ENCODE data around the gene PSPH.
A peak's percentile ranks its signal among the peaks of the same experiment; 100 is the strongest.
"Not testable (repeated sequence)": the region's sequence is repeated elsewhere in the genome, so short reads cannot be mapped to it uniquely, and the experiment has no call there.

Gene PSPH

GRCh38 chr7:56051339-56052191 is at the start of gene PSPH, which contains the start of gene CCT6A:
Gene PSPH, minus strand, starts transcription at chr7:56051444. Its CDS starts 30,232 bp downstream, at chr7:56021212.
Gene CCT6A, plus strand, starts transcription at chr7:56051765. Its CDS starts 84 bp downstream, at chr7:56051849.
- peak; percentile 93 to 94 for DNase-seq

- DNase-seq = no peak
Measured at GRCh38 chr7:56099653-56100052, 48.4 kb upstream of the PSPH start.

GRCh38 chr7:56098187-56099008 is 47.2 kb upstream of the PSPH start:
- DNase-seq = not testable (repeated sequence)

GRCh38 chr7:56097700-56098099 is 46.5 kb upstream of the PSPH start:
- DNase-seq = no peak

- no peak for DNase-seq
Measured at GRCh38 chr7:56092789-56093531, 41.7 kb upstream of the PSPH start, which contains the start of gene PHKG1. Gene PHKG1, minus strand, starts transcription at chr7:56092952. Its CDS starts 4,011 bp downstream, at chr7:56088941.

DNA sequence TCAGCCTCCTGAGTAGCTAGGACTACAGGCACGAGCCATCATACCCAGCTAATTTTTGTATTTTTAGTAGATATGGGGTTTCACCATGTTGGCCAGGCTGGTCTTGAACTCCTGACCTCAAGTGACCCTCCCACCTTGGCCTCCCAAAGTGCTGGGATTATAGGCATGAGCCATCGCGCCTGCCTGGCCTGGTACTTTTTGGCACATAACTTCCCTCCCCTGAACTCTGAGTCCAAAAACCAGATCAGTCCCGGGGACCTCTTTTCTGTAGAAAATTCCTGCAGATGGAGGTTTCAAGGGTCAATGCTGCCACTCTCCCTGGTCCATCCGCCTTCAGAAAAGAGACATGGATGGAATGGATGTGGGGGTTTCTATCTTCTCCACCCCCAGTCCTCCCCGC is 41.1 kb upstream of the PSPH start:
- DNase-seq = not testable (repeated sequence)

DNA sequence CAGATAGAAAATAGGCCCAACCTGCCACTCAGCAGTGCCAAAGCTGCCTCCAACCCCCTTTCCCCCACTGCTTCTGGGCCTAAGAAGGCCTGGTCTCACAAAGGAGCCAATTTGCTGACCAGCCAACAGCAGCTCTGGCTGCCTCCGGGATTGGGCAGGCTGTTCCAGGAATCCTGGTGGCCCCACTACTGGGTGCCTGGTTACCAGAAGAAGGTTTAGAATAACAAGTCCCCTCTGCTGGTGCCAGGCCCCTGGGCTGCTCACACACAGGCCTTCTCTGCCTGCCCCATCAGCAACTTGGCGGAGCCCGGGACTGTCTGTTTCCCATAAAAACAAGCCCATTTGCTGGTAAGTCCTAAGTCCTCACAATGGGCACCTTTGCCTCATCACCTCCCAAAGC is 40.3 kb upstream of the PSPH start:
- no peak for DNase-seq

DNA sequence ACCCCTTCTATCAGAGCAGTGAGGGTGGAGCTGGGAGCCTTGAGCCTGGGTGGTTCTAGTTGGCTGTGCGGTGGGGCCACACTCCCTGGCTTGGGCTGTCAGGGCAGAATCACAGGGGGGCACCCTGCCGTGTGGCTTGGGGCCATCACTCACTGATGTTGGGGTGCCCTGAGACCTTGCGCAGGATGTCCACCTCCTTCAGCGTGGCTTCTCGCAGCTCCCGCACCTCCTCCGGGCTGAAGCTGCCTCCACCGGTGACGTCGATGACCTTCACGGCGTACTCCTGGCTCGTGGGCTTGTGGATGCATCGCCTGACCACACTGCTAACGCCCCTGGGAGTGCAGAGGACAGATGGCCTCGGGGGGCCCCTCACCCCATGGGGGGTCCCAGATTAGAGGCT is 36.2 kb upstream of the PSPH start:
- no peak for DNase-seq

GRCh38 chr7:56086761-56087160 is 35.5 kb upstream of the PSPH start:
- DNase-seq = no peak

DNA sequence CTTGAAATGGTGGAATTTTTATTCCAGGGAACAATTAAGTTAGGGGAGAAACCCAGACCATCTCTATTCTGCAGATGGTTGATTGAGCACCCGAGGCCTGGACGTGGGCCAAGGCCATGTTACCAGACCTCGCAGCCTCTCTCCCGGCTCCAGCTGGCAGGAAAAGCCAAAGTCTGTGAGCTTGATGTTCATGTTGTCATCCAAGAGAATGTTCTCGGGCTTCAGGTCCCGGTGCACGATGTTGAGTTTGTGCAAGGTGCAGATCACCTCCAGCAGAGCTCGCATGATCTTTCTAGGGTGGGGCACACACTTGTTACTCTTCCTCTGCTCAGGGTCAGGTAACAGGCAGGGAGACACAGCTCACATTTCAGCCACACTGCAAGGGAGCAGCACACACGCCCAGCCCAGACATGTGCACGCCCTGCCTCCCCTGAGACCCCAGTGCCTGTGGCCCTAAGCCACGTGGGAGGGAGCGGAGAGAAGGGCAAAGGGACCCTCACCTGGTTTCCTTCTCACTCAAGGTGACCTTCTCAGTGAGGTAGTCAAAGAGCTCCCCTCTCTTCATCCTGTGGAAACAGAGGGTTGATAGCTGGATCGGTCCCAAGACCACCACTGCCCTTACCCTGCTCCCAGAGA is 32.0 kb upstream of the PSPH start:
- no peak for DNase-seq

- DNase-seq = no peak
Measured at GRCh38 chr7:56081626-56082340, 30.5 kb upstream of the PSPH start.

DNA sequence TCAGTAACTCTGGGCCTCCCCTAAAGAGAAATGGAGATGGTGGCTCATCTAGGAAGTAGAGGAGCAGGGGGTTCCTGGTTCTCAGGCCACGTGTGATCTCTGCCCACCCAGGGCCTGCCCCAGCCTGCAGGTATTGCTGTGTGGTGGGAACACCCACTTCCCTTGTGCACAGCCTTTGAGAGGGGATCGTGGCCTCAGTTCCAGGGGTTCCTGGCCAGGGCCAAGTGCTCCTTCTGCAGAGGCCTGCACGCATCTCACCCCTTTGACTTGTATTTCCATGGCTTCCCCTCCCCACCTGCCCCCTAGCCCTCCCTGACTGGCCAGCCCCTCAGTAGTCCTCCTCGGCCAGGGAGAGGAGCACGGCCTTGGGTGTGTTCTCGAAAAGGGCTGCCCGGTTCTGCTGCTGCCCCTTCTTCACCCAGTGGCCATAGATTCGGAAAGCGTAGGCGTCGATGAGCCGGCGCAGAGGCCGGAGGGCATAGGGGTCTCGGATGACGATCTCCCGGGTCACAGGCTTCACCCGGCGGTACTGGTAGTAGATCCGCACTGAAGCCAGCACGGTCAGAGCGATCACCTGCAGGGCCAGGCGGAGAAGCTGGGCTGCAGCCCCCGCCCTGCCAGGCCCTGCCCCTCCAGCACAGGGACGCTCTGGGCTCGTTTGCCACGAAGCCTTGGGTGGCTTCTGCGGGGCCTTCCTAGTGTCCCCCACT is 29.6 kb upstream of the PSPH start:
- DNase-seq = not testable (repeated sequence)

- no peak for DNase-seq
Measured at GRCh38 chr7:56079450-56080185, 28.4 kb upstream of the PSPH start.

DNA sequence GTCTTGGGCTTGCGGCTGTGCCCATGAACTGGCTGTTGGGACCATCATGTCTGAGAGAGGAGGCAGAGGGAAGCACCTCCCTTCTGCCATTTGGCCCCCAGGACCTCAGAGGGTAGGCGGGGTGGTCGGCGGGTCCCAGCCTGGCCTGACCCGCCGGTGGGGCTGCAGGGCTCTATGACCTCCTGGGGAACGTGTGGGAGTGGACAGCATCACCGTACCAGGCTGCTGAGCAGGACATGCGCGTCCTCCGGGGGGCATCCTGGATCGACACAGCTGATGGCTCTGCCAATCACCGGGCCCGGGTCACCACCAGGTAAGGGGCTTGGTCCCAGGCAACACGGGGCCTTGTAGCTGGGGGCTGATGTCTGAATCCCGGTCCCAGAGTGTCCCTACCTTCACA is 27.0 kb upstream of the PSPH start:
- DNase-seq = no peak

DNA sequence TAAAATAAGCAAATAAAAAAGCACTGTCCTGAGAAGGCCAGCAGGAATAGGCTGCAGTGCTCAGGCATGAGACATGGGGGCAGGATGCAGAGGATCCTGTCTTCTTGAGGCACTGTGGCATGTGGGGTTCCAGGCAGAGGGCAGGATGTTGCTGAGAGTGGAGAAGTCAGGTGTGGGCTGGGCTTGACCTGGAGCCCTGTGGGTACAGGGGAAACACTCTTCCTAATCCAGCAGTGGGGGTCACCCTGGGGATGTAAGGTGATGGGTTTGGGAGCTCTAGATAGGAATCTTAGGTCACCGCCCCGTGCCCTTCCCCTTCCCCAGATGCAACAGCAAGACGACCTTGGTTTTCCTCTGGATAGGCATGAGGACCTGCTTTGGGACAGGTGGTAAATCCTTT is 26.4 kb upstream of the PSPH start:
- no peak for DNase-seq

- DNase-seq = peak; percentile 44 to 76
Measured at GRCh38 chr7:56074371-56074791, 23.1 kb upstream of the PSPH start.

DNA sequence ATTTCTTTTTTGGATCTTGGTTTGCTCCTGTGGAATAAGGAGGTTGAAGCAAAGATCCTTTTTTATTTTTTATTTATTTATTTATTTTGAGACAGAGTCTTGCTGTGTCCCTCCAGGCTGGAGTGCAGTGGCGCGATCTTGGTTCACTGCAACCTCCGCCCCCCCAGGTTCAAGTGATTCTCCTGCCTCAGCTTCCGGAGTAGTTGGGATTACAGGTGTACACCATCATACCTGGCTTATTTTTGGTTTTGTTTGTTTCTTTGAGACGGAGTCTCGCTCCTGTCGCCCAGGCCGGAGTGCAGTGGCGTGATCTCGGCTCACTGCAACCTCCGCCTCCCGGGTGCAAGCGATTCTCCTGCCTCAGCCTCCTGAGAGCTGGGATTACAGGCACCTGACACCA is 15.1 kb upstream of the PSPH start:
- DNase-seq = not testable (repeated sequence)

GRCh38 chr7:56063882-56064625 is 12.8 kb upstream of the PSPH start, which contains the start of gene SUMF2:
Gene SUMF2, plus strand, starts transcription at chr7:56064286. Its CDS starts 26 bp downstream, at chr7:56064312.
- peak; percentile 41 to 81 for DNase-seq

GRCh38 chr7:56063500-56063881 is 12.2 kb upstream of the PSPH start:
- DNase-seq = no peak
